Occipital lobe (tissue), 2 donors: ENCODE data around the gene NGDN. TPM values are rescaled to one million over a fixed set of nuclear protein-coding genes. Genes with fewer than 3 reads are reported as not detected.

Experiments
- DNase-seq: peaks from one replicate; lab custom pipeline; 2025; lab: John Stamatoyannopoulos, UW
- total RNA-seq: library from RNA; depleted of rRNA; stranded (reverse); fragments of >200 nt; gene quantifications from one replicate; pipeline ENCODE4 v1.2.3, GENCODE V29; 2014

NGDN gene
- total RNA-seq, 1 donor from 2014 or later = 49.1 TPM

DNA sequence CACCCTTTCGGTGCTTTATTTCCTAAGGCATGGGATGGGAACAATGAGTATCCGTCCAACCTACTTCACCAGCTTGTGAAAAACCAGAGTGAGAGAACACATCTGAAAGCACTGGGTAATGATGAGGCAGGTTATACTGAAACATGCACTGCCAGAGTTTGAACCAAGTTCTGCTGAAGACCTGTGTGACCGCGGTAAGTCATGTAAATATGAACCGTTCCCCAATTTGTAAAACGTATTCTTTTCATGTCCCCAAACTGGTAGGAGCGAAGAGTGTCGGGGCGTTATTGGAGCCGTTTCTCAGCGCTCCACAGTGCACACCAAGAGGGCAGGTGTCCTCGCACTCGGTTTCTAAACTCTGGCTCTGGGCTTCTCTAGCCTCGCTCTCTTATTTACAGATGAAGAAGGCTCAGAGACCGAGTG, 788 bp upstream of the NGDN start:
- no peak for DNase-seq

DNA sequence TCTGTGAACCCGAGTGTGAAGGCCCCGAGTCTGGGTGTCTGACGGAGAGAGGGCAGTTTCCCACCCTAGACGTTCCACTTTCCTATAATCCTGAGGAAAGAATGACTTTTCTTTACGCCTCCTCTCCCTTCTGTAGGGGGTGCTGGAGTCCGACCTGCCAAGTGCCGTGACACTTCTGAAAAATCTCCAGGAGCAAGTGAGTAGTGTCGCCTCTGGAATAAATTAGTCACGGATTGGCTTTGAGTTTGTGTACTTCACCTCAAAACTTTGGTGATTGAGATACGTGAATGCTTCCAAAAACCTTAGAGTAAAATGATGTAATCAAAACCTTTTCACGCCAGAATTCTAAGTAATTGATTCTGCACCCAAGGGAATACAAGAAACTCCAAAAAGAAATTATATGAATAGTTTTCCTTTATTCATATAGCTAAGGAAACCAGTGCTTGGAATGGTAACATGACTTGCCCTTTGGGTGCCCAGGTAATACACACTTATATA, 452 bp downstream of the NGDN start:
- no peak for DNase-seq

DNA sequence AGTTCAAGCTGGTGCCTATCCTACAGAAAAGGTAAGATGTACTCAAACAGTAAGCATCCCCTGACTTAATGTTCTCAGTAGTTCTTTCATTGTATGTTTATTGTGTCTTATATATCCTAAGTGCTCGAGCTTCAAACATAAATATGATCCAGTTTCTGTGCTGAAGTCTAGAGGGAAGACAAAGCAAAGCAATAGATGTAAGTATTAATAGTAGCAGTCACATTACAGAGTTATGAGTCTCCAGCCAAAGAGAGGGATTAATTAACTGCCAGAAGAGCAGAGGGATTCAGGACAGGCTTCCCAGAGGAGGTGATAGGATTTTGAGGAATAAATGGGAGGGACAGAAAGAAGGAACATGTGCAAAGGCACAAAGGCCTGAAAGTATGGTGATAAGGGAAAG, 1.4 kb downstream of the NGDN start:
- DNase-seq = no peak

DNA sequence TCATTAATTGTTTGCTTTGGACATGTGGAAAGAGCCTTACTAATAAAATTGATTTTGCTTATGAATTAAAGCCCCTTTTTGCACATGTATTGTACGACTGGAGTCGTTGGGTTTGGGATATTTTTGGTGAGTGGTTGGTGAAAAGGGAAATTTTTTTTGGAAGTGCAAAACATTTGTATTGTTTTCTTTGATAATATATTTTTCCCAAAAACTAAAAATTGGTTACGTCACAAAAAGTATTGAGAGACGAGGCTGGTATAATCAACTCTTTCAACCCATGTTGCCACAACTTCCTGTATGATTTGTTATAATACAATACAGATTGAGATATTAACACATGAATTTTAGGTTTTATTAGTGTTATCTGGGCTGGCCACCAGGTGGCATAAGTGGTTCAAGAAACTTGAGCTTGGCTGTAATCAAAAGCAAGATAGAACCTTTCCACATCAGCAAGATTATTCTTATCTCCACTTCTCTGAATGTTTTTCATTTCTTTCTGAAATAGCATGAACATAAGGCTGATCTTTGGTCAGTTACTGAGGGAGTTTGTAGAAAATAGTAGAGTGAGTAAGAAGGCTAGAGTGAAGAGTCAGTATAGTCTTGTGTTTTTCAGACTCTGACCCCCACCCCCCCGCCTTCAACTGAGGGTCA, 8.7 kb downstream of the NGDN start:
- no peak for DNase-seq

DNA sequence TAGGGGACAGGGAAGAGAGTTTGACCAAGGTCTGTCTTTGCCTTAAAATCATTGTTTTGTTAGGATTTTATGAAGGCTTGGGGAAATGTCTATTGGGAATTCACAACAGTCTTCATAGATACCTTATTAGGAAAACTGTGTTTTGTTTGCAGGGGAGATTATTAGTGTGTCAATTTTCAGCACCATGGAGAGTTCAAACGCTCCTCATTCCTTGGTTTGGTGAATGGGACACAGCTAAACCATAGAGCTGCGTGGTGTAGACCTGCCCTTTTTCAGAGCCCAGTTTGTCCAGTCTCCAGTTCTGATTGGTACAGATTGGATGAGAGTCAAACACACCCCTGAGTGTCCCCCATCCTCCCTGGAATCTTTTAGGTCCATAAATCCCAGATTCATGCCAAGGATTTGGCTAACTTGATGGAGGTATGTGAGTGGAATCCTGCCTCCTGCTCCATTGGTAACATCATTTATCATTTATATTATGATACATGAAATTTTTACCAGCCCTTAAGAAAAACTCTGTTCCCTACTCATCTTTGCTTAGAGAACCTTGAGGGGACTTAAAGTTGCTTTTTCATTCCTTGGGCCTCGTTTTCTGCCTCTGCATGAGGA, 12.0 kb downstream of the NGDN start:
- no peak for DNase-seq

DNA sequence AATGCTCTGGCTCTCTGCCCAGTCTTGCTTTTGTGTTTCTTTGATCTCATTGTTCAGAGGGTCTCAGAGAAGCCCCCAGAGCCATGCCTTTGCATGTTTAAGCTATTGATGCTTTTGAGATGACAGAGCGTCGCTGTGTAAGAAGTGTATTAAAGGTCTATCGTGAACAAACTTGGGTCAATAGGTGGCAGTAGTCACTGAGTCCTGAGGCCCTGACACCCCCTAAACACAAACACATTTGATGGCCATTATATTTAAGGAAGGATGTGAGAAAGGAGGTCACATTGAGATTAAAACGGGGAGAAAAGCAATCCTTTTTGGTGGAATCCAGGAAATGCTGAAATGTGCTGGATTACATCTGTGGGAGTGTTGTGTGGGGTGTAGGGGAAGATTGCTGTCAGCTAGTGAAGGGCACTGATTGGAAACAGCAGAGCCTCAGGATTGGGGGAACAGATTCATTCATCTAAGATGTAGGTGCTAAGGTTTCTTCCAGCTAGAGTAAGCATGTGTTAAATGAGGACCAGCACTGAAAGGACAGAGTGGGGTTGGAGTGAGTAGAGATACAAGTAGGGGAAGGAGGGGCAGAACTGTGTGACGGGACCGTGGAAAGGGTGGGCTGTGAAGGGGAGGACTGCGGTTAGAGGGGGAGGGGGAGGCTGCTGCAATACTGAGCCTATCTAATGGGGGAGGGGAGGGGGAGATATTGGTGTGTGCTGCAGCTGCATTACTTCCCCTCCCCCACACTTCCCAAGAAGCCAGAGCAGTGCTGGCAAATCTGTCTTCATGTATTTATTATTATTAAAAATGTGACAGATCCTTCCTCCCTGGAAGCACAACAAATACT, 12.7 kb downstream of the NGDN start:
- DNase-seq = no peak

DNA sequence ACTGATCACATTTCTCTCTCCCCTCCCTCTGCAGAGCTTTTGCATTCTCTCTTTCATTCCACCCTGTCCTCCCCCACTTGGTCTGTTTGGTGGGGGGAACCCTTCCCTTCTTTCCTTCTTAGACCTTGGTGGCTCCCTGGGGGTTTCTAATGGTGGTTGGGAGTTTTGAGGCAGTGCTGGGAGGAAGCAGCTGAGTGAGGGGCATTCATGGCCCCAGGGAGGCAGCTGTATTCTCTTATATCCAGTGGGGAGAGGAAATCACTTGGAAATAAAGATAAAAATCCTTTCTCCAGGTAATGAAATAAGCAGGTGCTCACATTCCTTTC, 13.3 kb downstream of the NGDN start:
- DNase-seq = no peak

DNA sequence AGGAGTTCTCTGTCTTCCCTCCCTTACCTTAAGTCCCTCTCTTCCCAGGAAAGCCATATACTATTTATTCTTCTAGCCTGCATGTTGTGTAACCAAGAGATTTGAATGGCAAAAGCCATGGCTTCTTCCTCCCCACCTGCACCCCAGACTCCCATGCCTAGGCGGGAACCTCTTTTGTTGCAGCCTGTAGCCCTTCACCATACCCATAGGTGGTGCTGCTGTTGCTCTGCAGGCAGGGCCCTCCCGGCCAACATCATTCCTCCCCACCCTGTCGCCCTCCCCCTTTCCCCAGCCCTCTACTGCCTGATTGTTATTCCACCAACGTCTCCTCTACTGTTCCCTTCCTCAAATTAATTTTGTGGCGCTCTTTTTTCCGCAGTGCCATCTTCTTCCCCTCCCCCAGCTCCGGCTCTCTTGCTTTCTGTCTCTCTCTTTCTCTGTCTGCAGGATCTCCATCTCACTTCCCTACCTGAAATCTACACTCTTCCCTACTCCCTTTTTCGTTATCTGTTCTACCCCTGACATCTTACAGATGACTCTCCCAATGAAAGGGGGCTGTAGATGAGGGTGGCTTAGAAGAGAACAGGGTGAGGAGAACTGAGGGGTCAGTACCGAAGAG, 13.8 kb downstream of the NGDN start:
- DNase-seq = peak; percentile 73

DNA sequence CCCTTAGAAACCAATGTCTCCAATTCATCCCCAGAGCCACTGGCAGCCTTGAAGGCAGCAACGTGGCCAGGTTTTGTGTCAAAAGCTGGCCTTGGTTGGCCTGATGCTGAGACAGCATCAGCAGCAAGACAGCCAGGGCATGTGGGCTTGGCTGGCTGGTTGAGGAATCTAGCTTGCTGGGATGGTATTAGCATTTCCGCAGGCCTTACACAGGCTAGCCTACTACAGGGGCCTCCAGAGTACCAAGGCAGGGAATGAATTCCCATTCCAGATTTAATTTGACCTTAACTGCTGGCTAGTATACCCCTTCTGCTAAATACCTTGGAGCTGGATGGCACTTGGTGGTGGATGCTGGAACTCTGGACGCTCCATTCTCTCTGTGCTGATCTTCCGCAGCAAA, 15.8 kb downstream of the NGDN start:
- DNase-seq = no peak

DNA sequence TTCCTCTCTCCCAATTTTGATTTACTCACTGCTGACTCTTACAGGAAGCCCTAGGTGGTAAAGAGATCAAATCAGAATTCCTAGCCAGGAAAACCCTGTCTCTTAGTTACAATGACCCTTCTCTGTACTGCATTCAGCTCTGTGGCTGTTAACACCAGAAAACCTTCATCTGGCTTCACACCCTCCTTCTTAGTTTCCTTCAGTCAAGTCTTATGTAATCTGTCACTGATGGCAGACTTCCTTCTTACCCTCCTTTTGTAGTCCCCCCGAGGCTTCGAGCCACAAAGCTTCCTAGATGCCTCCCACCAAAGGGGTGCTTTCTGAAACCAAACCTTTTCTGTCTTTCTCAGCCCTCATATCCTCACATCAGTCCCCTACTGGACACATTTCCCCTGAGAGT, 16.5 kb downstream of the NGDN start:
- DNase-seq = no peak

DNA sequence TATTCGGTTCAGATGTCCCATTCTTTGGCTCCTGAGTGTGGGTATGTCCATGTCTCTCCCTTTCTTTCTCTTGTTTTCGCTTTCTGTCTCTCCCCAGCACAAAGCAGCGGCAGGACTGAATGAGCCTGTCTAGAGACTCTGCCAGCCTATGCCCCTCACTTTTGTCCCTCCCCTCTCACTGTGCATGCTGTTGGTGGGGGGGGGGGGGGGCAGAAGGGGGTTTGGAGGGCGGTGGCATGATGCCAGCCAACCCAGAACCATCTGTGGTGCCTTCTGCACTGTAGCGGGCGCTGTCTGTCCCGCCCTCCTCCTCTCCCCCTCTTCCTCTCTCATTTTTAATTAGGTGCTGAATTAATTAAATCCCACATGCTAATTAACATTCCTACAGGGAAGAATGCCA, 17.7 kb downstream of the NGDN start:
- no peak for DNase-seq

DNA sequence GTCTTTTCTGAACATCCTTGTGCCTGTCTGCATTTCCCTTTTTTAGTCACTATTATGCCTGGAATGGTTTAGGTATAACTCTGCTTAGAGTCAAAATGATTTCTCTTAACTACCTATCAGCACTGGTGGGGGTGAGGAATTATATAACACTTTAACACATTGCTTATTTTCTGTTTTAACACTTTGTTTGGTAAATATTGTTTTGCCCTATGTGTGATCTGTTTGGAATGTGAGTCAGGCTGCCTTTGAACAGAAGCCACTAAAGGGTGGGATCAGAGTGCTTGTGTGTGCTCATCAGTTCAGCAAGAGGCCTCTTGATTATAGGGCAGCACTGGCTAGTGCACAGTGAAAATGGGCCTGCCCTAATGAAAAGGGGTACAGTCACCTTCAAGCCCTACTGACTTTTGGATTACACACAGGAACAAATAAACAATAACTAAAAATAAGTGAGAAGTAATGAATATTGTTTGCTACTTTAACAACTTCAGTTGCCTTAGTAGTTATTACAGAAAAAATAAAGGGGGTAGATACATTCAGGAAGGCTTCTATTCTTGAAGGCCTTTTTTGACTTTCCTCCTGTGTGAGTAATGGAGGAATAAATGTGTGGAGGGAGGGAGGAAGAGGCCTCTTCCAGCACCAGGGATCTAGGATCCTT, 23.2 kb downstream of the NGDN start:
- DNase-seq = no peak

DNA sequence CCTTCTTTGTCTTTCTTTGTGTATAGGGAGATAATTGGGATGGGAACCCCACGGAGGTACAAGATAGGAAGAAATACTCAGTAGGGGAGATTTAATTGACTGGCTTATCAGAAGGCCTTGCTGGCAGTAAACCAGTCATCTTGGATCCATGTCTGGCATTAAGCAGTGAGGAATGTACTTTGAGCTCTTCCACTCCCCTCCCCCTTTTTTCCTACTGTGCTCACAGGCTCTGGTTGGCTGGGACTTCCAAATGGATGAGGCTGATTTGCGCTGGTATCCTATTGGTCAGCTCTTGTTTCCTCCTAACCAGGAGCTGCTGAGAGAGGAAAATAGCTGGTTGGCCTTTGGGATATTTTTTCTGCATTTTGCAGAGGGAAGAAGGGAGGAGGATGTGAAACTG, 24.7 kb downstream of the NGDN start:
- DNase-seq = no peak

DNA sequence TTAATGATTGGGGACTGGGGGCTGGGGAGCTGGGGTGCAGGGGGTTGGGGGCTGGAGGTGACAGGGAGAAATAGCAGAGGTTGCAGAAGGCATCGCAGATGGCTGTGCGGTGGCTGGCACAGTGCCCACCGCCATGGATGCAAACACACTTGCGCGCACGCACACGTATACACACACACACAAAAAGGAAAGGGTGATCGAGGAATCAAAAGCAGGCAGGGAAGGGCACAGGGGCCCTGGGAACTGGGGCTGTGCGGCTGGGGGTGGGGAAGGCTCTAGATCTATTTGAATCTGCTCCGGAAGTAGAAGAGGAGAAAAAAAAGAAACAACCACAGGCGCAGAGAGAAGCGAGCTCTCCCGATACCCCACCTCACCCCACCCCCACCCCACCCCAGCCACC, 42.7 kb downstream of the NGDN start:
- DNase-seq = no peak

DNA sequence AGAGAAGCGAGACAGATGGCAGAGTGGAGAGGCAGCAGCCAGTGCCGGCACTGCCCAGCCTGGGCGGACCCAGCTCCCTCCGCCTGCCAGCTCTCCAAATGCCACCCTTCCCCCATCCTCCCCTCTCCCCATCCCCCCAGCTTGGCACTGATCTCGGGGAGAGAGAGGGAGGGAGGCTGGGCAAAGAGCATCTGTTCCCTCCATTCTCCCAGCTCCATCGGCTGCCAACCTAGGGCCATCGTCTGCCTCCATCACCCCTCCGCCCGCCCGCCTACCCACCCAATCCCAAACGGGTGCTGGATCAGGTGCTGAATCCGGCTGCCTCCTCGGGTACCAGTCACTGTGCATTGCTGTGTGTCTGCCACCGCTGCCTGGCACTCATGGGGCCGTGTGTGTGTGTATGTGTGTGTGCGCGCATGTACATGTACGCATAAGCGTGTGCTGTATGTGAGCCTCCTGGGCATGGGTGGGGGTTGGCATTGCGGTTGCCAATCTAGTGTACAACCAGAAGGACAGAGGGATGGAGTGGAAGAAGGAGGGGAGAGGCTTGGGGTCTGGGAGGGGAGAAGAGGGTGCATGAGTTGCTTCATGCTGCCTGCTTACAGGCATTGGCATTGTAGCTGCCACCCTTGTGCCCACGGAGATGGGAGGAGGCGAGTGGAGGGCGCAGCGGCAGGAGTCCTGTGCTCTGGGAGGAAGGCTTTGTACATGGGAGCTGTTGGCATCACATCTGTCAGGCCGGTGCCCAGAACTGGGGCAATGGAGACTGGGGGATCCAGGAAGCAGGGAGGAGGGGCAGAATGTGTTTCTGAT, 43.7 kb downstream of the NGDN start:
- peak; percentile 95 for DNase-seq

DNA sequence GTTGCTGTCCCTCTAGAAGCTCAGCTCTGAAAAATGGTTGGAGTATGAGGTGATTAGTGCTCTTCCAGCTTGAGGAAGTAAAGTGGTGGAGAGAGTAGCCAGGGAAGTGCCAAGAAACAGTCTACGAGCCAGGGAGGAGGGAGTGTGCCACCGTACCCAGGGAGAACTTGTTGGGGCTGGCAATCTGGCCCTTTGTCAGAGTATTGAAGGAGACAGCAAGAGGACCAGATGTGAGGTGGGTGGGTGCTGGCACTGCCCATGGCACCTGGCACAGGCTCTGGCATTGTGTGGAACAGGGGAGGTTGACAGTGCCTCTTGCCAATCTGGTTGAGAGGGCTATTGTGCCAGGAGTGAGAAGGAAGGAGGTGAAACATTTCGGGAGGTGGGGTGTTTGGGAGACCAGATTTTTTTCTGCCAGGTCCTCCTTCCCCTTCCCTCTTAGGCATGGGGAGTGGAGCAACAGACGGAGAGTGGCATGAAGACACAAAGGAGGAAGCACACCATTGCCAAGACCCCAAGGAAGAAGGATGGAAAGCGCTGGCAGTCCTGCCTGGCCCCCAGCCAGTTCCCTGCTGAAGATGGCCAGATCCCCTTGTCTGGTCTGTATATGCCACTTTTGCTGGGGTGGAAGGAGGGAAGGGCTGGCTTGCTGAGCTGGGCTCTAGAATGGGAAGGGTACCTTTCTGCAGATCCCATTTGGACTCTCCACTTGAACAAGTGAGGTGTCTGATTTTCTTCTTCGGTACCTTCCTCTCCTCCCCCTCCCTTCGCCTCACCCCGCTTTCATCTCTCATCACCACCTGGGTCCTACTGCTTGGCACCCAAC, 44.5 kb downstream of the NGDN start:
- DNase-seq = peak; percentile 83

DNA sequence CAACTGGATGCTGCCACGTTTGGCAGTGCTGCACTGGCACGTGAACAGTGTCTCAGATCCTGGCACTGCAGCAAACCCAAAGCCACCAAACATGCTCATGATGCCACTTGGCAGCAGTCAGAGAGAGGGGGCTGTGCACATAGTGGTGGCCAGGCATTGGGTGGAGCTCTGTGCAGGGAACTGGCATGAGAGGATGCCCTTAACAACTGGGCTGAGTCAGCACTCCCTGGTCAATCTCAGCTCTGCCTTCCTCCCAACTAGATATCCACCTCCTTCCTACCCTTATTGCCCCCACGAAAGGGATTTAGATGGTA, 45.1 kb downstream of the NGDN start:
- peak; percentile 72 for DNase-seq

DNA sequence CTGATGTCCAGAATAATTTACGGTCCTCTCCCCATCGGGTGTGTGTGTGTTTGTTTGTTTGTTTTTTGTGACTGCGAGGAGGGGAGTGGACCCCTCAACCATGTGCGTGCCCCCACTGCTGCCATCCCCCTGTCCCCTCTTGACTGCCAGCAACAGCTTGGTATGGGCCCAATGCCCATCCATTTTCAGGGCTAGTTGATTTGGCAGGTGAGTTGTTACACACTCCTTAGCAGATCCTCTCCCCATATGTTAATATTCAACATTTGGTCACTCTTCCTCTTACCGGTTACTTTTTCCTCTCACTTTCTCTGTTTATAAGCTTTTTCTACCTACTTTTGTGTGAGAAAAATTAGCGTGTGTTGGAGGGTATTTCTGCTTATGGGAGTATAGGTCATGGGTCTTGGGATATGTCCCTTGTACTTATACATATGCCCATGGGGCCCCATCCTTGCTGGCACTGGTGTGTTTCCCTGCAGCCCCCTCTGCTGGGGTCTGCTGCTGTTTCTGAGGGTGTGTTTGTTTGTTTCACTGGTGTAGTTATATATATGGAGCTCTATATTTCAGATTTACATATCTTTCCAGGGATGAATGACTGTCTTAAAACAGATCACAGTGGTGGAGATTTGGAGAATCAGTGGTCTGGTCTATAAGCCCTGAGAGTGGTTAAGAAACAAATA, 48.3 kb downstream of the NGDN start:
- DNase-seq = no peak

DNA sequence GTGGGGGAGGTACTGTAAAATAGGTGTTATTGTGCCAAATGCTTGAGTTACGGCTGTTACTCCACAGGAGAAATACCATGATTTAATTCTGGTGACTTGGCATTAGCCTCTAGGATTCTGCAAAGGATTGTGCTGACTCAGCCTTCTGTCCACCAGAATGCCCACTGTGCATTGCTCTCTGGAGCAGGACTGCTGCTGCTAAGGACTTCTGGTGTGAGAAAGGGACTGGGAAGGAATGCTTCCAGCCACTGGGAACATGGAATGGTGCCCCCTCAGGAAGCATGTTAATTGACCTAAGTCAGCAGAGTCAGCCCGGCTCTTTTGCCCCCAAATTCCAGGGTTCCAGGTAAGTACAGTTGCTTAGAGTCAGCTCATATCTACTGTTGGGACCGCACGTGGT, 49.2 kb downstream of the NGDN start:
- DNase-seq = no peak
